ENCODE results near the gene ZNF12. TPM values are rescaled to one million over a fixed set of nuclear protein-coding genes. Genes with fewer than 3 reads are reported as not detected.
A peak's percentile ranks its signal among the peaks of the same experiment; 100 is the strongest.

ZNF12 gene
- polyA plus RNA-seq, 3 donors = 4.9 to 8.1 (median 5.7) TPM

- DNase-seq = no peak
- Histone ChIP-seq H2AFZ (ENCODE audit: insufficient read depth, low read depth, low read length, poor library complexity, severe bottlenecking) (no peak overlapping the region), H3K4me2 (replicated peaks; ENCODE audit: extremely low read depth, low read length, poor library complexity, severe bottlenecking) (no peak overlapping the region), H3K9me3 (replicated peaks in 1 of 2; ENCODE audit: control insufficient read depth in 1 of 2, insufficient read depth in 1 of 2, low read length in 2 of 2) (peaks cover 0 to 14% of the 10 kb centered on the region in 2 donors), H3K36me3 (replicated peaks in 1 of 2; ENCODE audit: control insufficient read depth in 1 of 2, insufficient read depth in 2 of 2, low read length in 2 of 2) (peaks cover 41 to 56% of the 10 kb centered on the region in 2 donors), H3K79me2 (ENCODE audit: insufficient read depth, low read length) (peaks cover 49% of the 10 kb centered on the region), H3K9ac (ENCODE audit: insufficient read depth, low read length, poor library complexity, severe bottlenecking) (no peak overlapping the region), H3K4me1 (ENCODE audit: control insufficient read depth in 1 of 2, insufficient read depth in 2 of 2, low read length in 2 of 2) (peaks cover 37 to 52% of the 10 kb centered on the region in 2 donors), H3K4me3 (replicated peaks in 1 of 3; ENCODE audit: low read depth in 2 of 3, low read length in 3 of 3) (no peak overlapping the region), H3K27ac (ENCODE audit: low read depth in 1 of 2, low read length in 2 of 2) (peak overlapping the region in 1 of 2 donors; percentile 33), H4K20me1 (ENCODE audit: insufficient read depth, low read length) (peaks cover 68% of the 10 kb centered on the region), H3K27me3 (ENCODE audit: control insufficient read depth in 2 of 2, insufficient read depth in 2 of 2, low read length in 2 of 2) (no peaks in the 10 kb centered on the region)
- no peak for TF ChIP-seq CTCF (IDR thresholded peaks at IDR 0.05)
- H3K4me1 Mint-ChIP-seq = peaks cover 40% of the 10 kb centered on the region
- intact Hi-C loops (cut with micrococcal nuclease) = loop anchor here (5.0 kb wide), 1 partner anchor 68 kb away; the partner anchor contains the start of gene ZNF12 (in 2 of the 2)
- H3K27ac Mint-ChIP-seq = peak overlapping the region in 5 of 7 donors; percentile 20 to 71 (median 65)
- H3K4me3 Mint-ChIP-seq = no peak overlapping the region
- peaks cover 56 to 62% of the 10 kb centered on the region in 2 donors for H3K36me3 Mint-ChIP-seq
- WGBS (ENCODE audit: insufficient coverage) = 98% methylated on average over 11 of the region's 11 CpGs
- peaks cover 0 to 3% (median 3%) of the 10 kb centered on the region in 3 donors for H3K27me3 Mint-ChIP-seq (ENCODE audit: low read depth in 3 of 3)
- H3K9me3 Mint-ChIP-seq = peaks cover 6 to 13% (median 11%) of the 10 kb centered on the region in 7 donors
These were observed 67.1 kb downstream of the ZNF12 start for GRCh38 chr7:6639627-6640026.

- Histone ChIP-seq H3K4me3 (replicated peaks in 1 of 3; ENCODE audit: low read depth in 2 of 3, low read length in 3 of 3) (peak overlapping the region in 1 of 3 experiments; percentile 75), H2AFZ (ENCODE audit: insufficient read depth, low read depth, low read length, poor library complexity, severe bottlenecking) (no peak overlapping the region), H3K36me3 (replicated peaks in 1 of 2; ENCODE audit: control insufficient read depth in 1 of 2, insufficient read depth in 2 of 2, low read length in 2 of 2) (peaks cover 35 to 50% of the 10 kb centered on the region in 2 donors), H3K27ac (ENCODE audit: low read depth in 1 of 2, low read length in 2 of 2) (peak overlapping the region in 1 of 2 donors; percentile 33), H4K20me1 (ENCODE audit: insufficient read depth, low read length) (peaks cover 62% of the 10 kb centered on the region), H3K9me3 (replicated peaks in 1 of 2; ENCODE audit: control insufficient read depth in 1 of 2, insufficient read depth in 1 of 2, low read length in 2 of 2) (peaks cover 0 to 19% of the 10 kb centered on the region in 2 donors), H3K4me1 (ENCODE audit: control insufficient read depth in 1 of 2, insufficient read depth in 2 of 2, low read length in 2 of 2) (peaks cover 43 to 58% of the 10 kb centered on the region in 2 donors), H3K9ac (ENCODE audit: insufficient read depth, low read length, poor library complexity, severe bottlenecking) (peak overlapping the region; percentile 96), H3K27me3 (ENCODE audit: control insufficient read depth in 2 of 2, insufficient read depth in 2 of 2, low read length in 2 of 2) (no peaks in the 10 kb centered on the region), H3K4me2 (replicated peaks; ENCODE audit: extremely low read depth, low read length, poor library complexity, severe bottlenecking) (peak overlapping the region; percentile 85), H3K79me2 (ENCODE audit: insufficient read depth, low read length) (peaks cover 49% of the 10 kb centered on the region)
- no peak for TF ChIP-seq CTCF (IDR thresholded peaks at IDR 0.05)
- intact Hi-C loops (cut with micrococcal nuclease) = loop anchor here in 1 of 2 donors (5.0 kb wide), 1 partner anchor 68 kb away; the partner anchor contains the start of gene ZNF12
- peaks cover 51 to 56% of the 10 kb centered on the region in 2 donors for H3K36me3 Mint-ChIP-seq
- no peak for DNase-seq
- peak overlapping the region; percentile 21 to 37 for H3K4me3 Mint-ChIP-seq
- peaks cover 44% of the 10 kb centered on the region for H3K4me1 Mint-ChIP-seq
- 93% methylated on average over 3 of the region's 4 CpGs for WGBS (ENCODE audit: insufficient coverage)
- H3K27ac Mint-ChIP-seq = peak overlapping the region in 5 of 7 donors; percentile 18 to 72 (median 69)
- peaks cover 0 to 4% (median 3%) of the 10 kb centered on the region in 3 donors for H3K27me3 Mint-ChIP-seq (ENCODE audit: low read depth in 3 of 3)
- peaks cover 10 to 19% (median 14%) of the 10 kb centered on the region in 7 donors for H3K9me3 Mint-ChIP-seq
These were observed 67.7 kb downstream of the ZNF12 start for GRCh38 chr7:6639032-6639431.

Other genes starting within 250 kb of the ZNF12 start
- gene KDELR2, start 222.8 kb downstream of the ZNF12 start, polyA plus RNA-seq = 100 to 1,000 TPM in 1 of 3 donors, 10 to 100 TPM in 2; 30.3 to 103 (median 91.7) TPM
- gene GRID2IP, start 155.5 kb downstream of the ZNF12 start, polyA plus RNA-seq = not detected
- gene ZDHHC4, start 129.5 kb downstream of the ZNF12 start, polyA plus RNA-seq = 10 to 100 TPM; 30.3 to 55.6 (median 52.9) TPM
- gene INTS15, start 116.9 kb downstream of the ZNF12 start, polyA plus RNA-seq = 10 to 100 TPM; 16.9 to 32.7 (median 17.2) TPM
- under 1 TPM in 1 of 3 donors, not detected in 2; 0.15 TPM for gene ZNF853, start 91.3 kb downstream of the ZNF12 start, polyA plus RNA-seq
- gene ZNF316, start 69.6 kb downstream of the ZNF12 start, polyA plus RNA-seq = 10 to 100 TPM in 1 of 3 donors, 1 to 10 TPM in 1, under 1 TPM in 1; 0.66 to 41.1 (median 1.2) TPM
- under 1 TPM in 1 of 3 donors, not detected in 2; 0.03 TPM for gene RSPH10B2, start 47.2 kb upstream of the ZNF12 start, polyA plus RNA-seq
- gene CCZ1B, start 119.3 kb upstream of the ZNF12 start, polyA plus RNA-seq = 10 to 100 TPM; 20.4 to 37.7 (median 21.9) TPM

Measured in CD14-positive monocyte (primary cell).